ENCODE results near the gene SPO11. TPM values are rescaled to one million over a fixed set of nuclear protein-coding genes. Genes with fewer than 3 reads are reported as not detected.

The SPO11 gene
- not detected for total RNA-seq

GRCh38 chr20:57329608-57330221 lies at the start of gene SPO11:
Gene SPO11, plus strand, starts transcription at chr20:57329803. Its CDS starts 65 bp downstream, at chr20:57329868.
- H3K27ac ChIP-seq: no peak within 1 kb of the TSS
- peak in 1 of 2 donors; percentile 46 for TF ChIP-seq CTCF (IDR thresholded peaks at IDR 0.05)
- H3K9me3 ChIP-seq: no peaks in the 10 kb centered on the region
- H3K4me3 ChIP-seq: no peak within 1 kb of the TSS
- H3K4me1 ChIP-seq: no peaks in the 10 kb centered on the region
- DNase-seq (ENCODE audit: low spot score): no peak
- no peaks in the 10 kb centered on the region for H3K27me3 ChIP-seq
- no peaks in the 10 kb centered on the region for H3K36me3 ChIP-seq

GRCh38 chr20:57280221-57280620 lies 49.4 kb upstream of the SPO11 start:
- TF ChIP-seq CTCF (IDR thresholded peaks at IDR 0.05): no peak
- Histone ChIP-seq H3K27ac (no peak overlapping the region), H3K27me3 (no peaks in the 10 kb centered on the region), H3K9me3 (no peaks in the 10 kb centered on the region), H3K4me1 (no peaks in the 10 kb centered on the region), H3K4me3 (no peak overlapping the region), H3K36me3 (no peaks in the 10 kb centered on the region)
- no peak for DNase-seq (ENCODE audit: low spot score)

GRCh38 chr20:57281900-57282299 lies 47.7 kb upstream of the SPO11 start:
- DNase-seq (ENCODE audit: low spot score): no peak
- TF ChIP-seq CTCF (IDR thresholded peaks at IDR 0.05): no peak
- no peaks in the 10 kb centered on the region for H3K36me3 ChIP-seq
- H3K9me3 ChIP-seq: no peaks in the 10 kb centered on the region
- no peaks in the 10 kb centered on the region for H3K27me3 ChIP-seq
- H3K27ac ChIP-seq: no peak overlapping the region
- no peaks in the 10 kb centered on the region for H3K4me1 ChIP-seq
- H3K4me3 ChIP-seq: no peak overlapping the region

GRCh38 chr20:57282670-57283361 lies 46.8 kb upstream of the SPO11 start:
- no peak overlapping the region for H3K27ac ChIP-seq
- no peak for DNase-seq (ENCODE audit: low spot score)
- no peaks in the 10 kb centered on the region for H3K36me3 ChIP-seq
- H3K27me3 ChIP-seq: no peaks in the 10 kb centered on the region
- TF ChIP-seq CTCF (IDR thresholded peaks at IDR 0.05): no peak
- H3K4me3 ChIP-seq: no peak overlapping the region
- no peaks in the 10 kb centered on the region for H3K9me3 ChIP-seq
- peaks cover 0 to 4% of the 10 kb centered on the region in 2 donors for H3K4me1 ChIP-seq

- H3K4me1 ChIP-seq: peaks cover 0 to 8% of the 10 kb centered on the region in 2 donors
- no peaks in the 10 kb centered on the region for H3K36me3 ChIP-seq
- H3K27ac ChIP-seq: no peak overlapping the region
- no peaks in the 10 kb centered on the region for H3K27me3 ChIP-seq
- no peaks in the 10 kb centered on the region for H3K9me3 ChIP-seq
- no peak for TF ChIP-seq CTCF (IDR thresholded peaks at IDR 0.05)
- no peak overlapping the region for H3K4me3 ChIP-seq
- no peak for DNase-seq (ENCODE audit: low spot score)
Observed at GRCh38 chr20:57283860-57284259, 45.7 kb upstream of the SPO11 start.

Data from right atrium auricular region (tissue), 2 donors.